GM21367 (cell line): ENCODE data around the gene SFR1.

Experiments used
- ATAC-seq: cut with Tn5 transposase; IDR thresholded peaks from one replicate; pipeline ENCODE4 v1.9.1; 2021; ENCODE audit not compliant: unreplicated experiment

The SFR1 gene, protein sequence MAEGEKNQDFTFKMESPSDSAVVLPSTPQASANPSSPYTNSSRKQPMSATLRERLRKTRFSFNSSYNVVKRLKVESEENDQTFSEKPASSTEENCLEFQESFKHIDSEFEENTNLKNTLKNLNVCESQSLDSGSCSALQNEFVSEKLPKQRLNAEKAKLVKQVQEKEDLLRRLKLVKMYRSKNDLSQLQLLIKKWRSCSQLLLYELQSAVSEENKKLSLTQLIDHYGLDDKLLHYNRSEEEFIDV

DNA sequence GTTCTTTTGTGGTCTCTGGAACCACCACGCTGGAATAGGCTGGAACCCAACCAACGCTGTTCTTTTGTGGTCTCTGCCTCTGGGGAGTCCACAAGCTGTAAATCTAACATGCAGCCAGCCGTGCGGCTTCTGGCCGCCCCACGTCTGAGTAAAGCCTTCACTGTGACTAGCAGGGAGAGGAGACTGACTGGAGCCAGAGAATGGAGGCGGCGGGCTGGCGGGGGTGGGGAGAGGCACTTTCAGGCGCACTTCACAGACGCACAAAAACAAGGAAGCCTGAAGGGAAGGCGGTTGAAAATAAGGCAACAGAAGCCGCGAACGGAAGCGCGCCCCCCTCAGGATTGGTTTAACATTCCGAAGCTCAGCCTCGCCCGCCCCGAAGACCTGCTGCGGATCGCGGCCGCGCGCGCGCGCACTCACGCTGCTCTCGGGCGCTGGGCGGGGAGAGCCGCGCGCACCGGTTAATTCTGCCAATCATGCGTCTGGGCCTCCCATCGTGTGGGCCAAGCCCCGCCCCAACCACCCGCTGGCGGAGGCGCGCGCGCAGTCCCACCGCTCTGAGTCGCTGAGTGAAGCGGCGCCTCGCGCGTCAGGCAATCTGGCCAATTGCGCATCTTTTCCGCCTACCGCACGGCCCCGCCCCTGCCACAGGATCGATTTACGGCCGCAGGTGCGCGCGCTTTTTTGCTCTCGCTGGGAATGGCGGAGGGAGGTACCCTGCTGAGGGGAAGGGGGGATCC, at the start of gene SFR1:
TSS of gene SFR1 (plus strand) at position 687 of the 740 bp plus-strand sequence. CDS start at position 700, 13 bp downstream.
- ATAC-seq: peak; percentile 85

GRCh38 chr10:104072786-104073185, 49.2 kb upstream of the SFR1 start:
- ATAC-seq: no peak

GRCh38 chr10:104074505-104074904, 47.5 kb upstream of the SFR1 start:
- ATAC-seq: no peak

GRCh38 chr10:104076743-104077160, 45.2 kb upstream of the SFR1 start:
- ATAC-seq: no peak

DNA sequence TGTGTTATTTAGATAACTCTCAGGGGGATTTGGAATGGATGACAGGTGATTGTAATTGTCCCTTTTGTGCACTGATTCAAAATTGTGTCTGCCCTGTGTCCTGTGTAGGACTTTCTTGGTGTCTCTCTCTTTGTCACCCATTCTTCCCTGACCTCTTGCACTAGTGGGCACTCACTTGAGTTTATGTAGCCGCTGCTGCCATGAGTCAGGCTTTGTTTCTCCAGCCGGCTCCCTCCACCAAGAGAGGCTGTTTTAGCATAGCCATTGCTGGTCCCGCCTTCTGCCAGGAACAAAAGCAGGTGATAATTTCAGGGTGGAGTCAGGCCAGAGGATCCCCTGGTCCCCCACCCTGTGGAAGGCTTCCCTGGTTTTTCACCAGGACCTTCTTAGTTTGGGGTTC, 44.7 kb upstream of the SFR1 start:
- ATAC-seq: no peak

DNA sequence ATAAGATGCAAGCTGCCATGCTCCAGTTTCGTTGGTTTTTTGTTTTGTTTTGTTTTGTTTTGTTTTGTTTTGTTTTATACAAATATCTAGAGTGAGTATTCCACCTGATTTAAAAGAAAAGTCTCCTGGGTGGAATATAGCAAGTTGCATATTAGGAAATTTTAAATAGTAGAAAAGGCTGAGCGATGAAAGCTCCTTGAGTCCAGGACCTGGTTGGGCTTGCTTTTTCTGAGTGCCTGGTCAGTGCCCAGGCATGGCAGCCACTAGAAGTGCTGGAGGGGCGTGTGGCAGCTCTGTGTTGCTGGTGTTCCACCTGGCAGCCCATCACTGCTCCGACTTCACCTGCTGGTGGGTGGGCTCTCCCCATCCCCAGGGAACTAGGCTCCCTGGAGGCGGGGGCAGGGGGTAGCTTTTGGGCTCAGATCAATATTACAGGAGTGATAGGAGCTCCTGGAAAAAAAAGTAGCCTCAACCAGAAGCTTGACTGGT, 44.3 kb upstream of the SFR1 start:
- no peak for ATAC-seq

DNA sequence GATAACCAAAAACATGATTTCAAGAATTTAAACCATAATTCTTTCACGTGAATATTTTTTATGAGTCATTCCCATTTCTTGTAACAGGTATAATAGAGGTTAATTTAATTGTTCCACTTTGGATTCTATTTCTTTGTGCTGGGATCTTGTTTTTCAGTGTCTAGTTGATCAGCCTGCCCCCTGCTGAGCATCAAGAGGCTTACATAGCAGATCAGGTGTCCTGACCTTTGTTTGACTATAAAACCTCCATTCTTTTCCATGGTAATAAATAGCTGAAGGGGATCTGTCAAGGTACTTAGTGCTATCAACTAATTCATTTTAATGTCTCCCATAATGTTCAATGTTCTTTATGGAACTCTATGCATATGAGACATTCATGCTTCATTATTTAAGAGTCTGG, 41.2 kb upstream of the SFR1 start:
- ATAC-seq: no peak

DNA sequence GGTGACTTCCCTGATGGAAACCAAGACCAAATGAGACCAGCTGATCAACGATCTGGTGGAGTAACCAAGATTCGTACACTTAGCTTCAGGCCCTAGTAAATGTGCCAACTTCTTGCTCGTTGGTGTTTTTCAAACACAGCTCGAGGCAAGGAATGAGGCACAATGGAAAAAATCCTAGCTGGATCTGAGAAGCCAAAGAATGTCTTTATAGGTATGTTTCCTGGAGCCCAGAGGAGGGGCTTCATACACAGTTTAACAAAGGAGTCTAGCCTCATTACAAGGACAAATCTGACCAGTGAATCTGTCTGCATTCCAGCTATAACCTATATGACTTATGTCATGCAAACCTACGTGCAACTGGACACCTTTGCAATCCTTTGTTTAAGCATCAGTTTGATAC, 40.0 kb upstream of the SFR1 start:
- no peak for ATAC-seq

GRCh38 chr10:104084482-104085142, 37.4 kb upstream of the SFR1 start:
- ATAC-seq: no peak

DNA sequence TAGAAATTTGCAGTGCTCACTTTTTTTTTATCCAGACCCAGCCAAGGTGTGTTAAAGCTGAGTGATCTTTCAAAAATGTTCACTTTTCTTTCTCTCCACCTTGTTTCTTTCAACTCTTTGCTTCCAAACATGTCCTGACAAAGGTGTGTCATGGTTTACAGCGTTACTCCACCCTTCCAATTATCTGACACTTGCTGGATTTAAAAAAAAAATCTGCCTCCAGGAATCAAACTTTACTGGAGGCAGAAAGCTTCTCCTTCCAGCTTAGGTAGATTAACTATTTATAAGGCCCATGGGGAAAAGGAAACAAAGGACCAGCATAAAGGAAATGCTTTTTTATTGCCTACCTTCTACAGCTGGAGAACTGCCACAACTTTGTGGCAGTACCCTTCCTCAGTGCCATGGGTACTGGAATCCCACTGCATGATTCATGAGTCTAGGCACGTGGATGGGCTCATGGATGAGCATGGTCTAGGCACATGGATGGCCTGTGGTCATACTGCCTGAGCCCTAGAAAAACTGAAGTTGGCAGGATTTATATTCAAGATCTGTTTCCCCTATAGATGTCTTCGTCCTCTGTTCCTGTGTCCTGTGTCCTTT, 36.1 kb upstream of the SFR1 start, which contains the start of gene COL17A1:
TSS of gene COL17A1 (minus strand) at position 80 of the 600 bp plus-strand sequence. CDS start 5,207 bp downstream, outside the sequence.
- ATAC-seq: no peak

- ATAC-seq: no peak
Observed at GRCh38 chr10:104088239-104088638, 33.7 kb upstream of the SFR1 start.

- ATAC-seq: no peak
Observed at GRCh38 chr10:104089621-104090020, 32.4 kb upstream of the SFR1 start.

DNA sequence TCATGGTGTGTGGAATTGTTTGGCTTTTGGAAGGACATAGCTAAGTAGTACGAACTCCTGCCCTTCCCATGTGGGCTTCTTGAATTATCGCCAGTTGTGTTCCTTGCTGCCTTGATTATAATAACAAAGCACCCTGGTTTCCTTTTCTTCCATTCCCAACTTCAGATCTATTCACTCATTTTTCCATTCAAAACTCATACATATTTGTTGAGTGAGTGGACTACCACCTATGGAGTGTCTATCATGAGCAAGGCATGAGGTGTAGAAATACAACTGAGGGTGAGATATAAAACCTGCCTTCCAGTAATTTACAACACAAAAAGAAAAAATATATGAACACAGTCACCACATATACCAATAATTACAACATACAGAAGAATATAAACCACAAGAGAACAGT, 31.4 kb upstream of the SFR1 start:
- ATAC-seq: no peak

DNA sequence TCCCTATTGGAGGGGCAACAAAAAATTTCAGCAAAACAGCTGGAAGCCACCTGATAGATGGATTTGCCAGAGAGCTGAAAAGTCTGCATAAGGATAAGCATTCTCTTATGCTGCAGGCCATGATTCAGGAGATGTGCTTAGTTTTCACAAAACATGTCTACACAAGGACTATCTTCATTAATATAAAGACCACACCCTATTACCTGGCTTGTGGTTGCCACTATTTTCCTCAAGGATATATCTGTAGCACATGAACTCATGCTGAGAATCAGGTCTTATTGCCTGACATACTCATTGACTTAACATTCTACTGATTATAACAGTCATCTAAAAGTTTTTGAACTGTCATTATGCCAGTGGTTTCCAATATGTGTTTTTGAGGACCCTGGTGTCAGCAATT, 29.2 kb upstream of the SFR1 start:
- no peak for ATAC-seq

- no peak for ATAC-seq
Observed at GRCh38 chr10:104096692-104097091, 25.3 kb upstream of the SFR1 start.

GRCh38 chr10:104098358-104098925, 23.5 kb upstream of the SFR1 start:
- ATAC-seq: no peak

DNA sequence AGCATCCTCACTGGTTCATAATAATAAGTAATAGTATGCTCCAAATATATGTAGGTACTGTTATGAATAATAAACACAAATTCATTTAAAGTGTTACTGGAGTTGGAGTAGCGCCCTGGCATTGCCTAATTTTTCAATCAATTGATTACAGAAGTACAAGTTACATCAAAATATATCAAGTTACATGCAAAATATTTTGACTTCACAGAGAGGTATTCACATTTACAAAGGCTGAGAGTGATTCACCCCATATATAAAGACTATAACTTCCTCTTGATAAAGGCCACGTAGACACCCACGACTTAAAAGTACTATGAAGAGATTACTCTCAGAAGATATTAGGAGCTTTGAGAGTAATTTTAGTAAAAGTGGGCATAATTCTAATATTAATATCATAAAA, 22.7 kb upstream of the SFR1 start:
- ATAC-seq: no peak

- ATAC-seq: no peak
Observed at GRCh38 chr10:104099941-104100340, 22.0 kb upstream of the SFR1 start.

DNA sequence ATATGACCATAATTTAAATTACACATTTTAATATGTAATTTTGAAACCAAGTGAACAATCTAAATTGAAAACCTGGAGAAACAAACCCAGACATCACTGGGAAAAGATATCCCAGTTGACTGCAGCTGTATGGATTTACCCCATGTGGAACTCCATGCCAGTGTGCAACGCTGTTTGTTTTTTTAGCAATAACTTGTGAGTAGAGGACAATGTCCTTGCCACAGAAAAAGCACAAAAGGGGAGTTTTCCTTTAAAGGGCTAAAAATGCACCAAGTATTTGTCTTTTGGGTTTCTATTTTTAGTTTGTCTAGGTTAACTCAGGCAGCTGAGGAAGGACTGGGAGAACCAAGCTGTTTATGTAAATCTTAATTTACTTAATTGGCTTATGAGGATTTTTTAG, 21.2 kb upstream of the SFR1 start:
- no peak for ATAC-seq

GRCh38 chr10:104101902-104102301, 20.1 kb upstream of the SFR1 start:
- ATAC-seq: no peak

DNA sequence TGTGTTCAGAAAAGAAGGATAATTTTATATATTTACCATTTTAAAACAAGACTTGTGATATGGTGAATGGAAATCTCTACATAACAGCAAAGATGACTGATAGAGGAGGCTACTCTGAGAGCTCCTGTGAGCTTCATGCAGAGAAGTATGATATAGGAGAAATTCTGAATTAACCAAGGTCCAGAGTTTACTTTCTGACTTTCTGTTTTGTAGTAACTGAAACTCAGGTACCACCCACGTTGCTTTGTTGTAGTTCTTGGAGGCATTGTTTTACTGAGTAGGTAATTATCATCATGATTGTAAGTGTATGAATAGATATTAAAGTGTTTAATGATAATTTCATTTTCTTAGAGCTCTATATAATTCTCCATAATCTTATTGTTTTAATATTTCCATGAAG, 18.0 kb upstream of the SFR1 start:
- no peak for ATAC-seq
